HEK293 (cell line): ENCODE results near the gene HSD17B8.
A peak's percentile ranks its signal among the peaks of the same experiment; 100 is the strongest.

Source experiments
- BCL11B ChIP-seq: fragments of 450-650 bp; formaldehyde crosslinking; IDR thresholded peaks from 2 replicates; pipeline ENCODE4 v1.5.1; 2016; ENCODE audit warnings: low read depth, missing biosample characterization, missing genetic modification characterization
- BCL6B ChIP-seq: fragments of 450-650 bp; formaldehyde crosslinking; IDR thresholded peaks from 2 replicates; pipeline ENCODE4 v1.5.1; 2017; ENCODE audit warnings: missing biosample characterization, missing genetic modification characterization
- CTCF ChIP-seq: fragments of 450-650 bp; formaldehyde crosslinking; IDR thresholded peaks from 2 replicates; pipeline ENCODE4 v1.5.1; 2016; ENCODE audit warnings: missing biosample characterization, missing genetic modification characterization
- GFI1B ChIP-seq: fragments of 450-650 bp; formaldehyde crosslinking; IDR thresholded peaks from 2 replicates; pipeline ENCODE4 v1.5.1; 2016; ENCODE audit warnings: missing biosample characterization, missing genetic modification characterization
- KLF8 ChIP-seq: fragments of 450-650 bp; formaldehyde crosslinking; IDR thresholded peaks from 2 replicates; pipeline ENCODE4 v1.5.1; 2016; ENCODE audit warnings: missing biosample characterization, missing genetic modification characterization
- MYNN ChIP-seq: fragments of 450-650 bp; formaldehyde crosslinking; IDR thresholded peaks from 2 replicates; pipeline ENCODE4 v1.5.1; 2016; ENCODE audit warnings: missing biosample characterization, missing genetic modification characterization, borderline replicate concordance
- PRDM6 ChIP-seq: fragments of 450-650 bp; formaldehyde crosslinking; IDR thresholded peaks from 2 replicates; pipeline ENCODE4 v1.5.1; 2017; ENCODE audit warnings: missing biosample characterization, missing genetic modification characterization
- SP2 ChIP-seq: fragments of 450-650 bp; formaldehyde crosslinking; IDR thresholded peaks from 2 replicates; pipeline ENCODE4 v1.5.1; 2016; ENCODE audit warnings: missing biosample characterization, missing genetic modification characterization
- WT1 ChIP-seq: fragments of 450-650 bp; formaldehyde crosslinking; IDR thresholded peaks from 2 replicates; pipeline ENCODE4 v1.5.1; 2016; ENCODE audit warnings: missing biosample characterization, missing genetic modification characterization
- ZBTB8A ChIP-seq: fragments of 450-650 bp; formaldehyde crosslinking; IDR thresholded peaks from 2 replicates; pipeline ENCODE4 v1.5.1; 2016; ENCODE audit warnings: missing biosample characterization, missing genetic modification characterization
- ZIC2 ChIP-seq: fragments of 450-650 bp; formaldehyde crosslinking; IDR thresholded peaks from 2 replicates; pipeline ENCODE4 v1.5.1; 2016; ENCODE audit warnings: missing biosample characterization, missing genetic modification characterization
- ZNF114 ChIP-seq: fragments of 450-650 bp; formaldehyde crosslinking; IDR thresholded peaks from 2 replicates; pipeline ENCODE4 v1.5.0; 2017; ENCODE audit warnings: missing biosample characterization, missing genetic modification characterization
- ZNF174 ChIP-seq: fragments of 450-650 bp; formaldehyde crosslinking; IDR thresholded peaks from 2 replicates; pipeline ENCODE4 v1.5.0; 2017; ENCODE audit warnings: missing biosample characterization, mild to moderate bottlenecking, missing genetic modification characterization
- ZNF184 ChIP-seq: fragments of 450-650 bp; IDR thresholded peaks from 2 replicates; pipeline ENCODE4 v1.5.1; 2018; ENCODE audit warnings: missing biosample characterization, mild to moderate bottlenecking, missing genetic modification characterization
- ZNF211 ChIP-seq: fragments of 450-650 bp; formaldehyde crosslinking; IDR thresholded peaks from 2 replicates; pipeline ENCODE4 v1.5.1; 2016; ENCODE audit warnings: low read depth, missing biosample characterization, missing genetic modification characterization
- ZNF23 ChIP-seq: fragments of 450-650 bp; formaldehyde crosslinking; IDR thresholded peaks from 2 replicates; pipeline ENCODE4 v1.5.1; 2016; ENCODE audit warnings: missing biosample characterization, missing genetic modification characterization, borderline replicate concordance
- ZNF24 ChIP-seq: fragments of 450-650 bp; formaldehyde crosslinking; IDR thresholded peaks from 2 replicates; pipeline ENCODE4 v1.5.1; 2016; ENCODE audit warnings: missing biosample characterization, missing genetic modification characterization
- ZNF292 ChIP-seq: fragments of 450-650 bp; formaldehyde crosslinking; IDR thresholded peaks from 2 replicates; pipeline ENCODE4 v1.5.1; 2016; ENCODE audit warnings: low read depth, missing biosample characterization, missing genetic modification characterization, borderline replicate concordance
- ZNF341 ChIP-seq: fragments of 450-650 bp; formaldehyde crosslinking; IDR thresholded peaks from 2 replicates; pipeline ENCODE4; 2016; ENCODE audit warnings: low read depth, missing biosample characterization, missing genetic modification characterization
- ZNF394 ChIP-seq: fragments of 450-650 bp; formaldehyde crosslinking; IDR thresholded peaks from 2 replicates; pipeline ENCODE4 v1.5.1; 2016; ENCODE audit warnings: missing biosample characterization, missing genetic modification characterization, mild to moderate bottlenecking, moderate library complexity, borderline replicate concordance
- ZNF426 ChIP-seq: fragments of 450-650 bp; formaldehyde crosslinking; IDR thresholded peaks from 2 replicates; pipeline ENCODE4 v1.5.1; 2017; ENCODE audit warnings: missing biosample characterization, missing genetic modification characterization, mild to moderate bottlenecking, inconsistent platforms, moderate library complexity
- ZNF473 ChIP-seq: fragments of 450-650 bp; formaldehyde crosslinking; IDR thresholded peaks from 2 replicates; pipeline ENCODE4 v1.5.1; 2017; ENCODE audit warnings: missing biosample characterization, missing genetic modification characterization
- ZNF555 ChIP-seq: fragments of 450-650 bp; formaldehyde crosslinking; conservative IDR thresholded peaks from 2 replicates; pipeline ENCODE4 v1.5.1; 2017; ENCODE audit warnings: missing biosample characterization, mild to moderate bottlenecking, missing genetic modification characterization, inconsistent platforms
- ZNF768 ChIP-seq: fragments of 450-650 bp; formaldehyde crosslinking; IDR thresholded peaks from 2 replicates; pipeline ENCODE4 v1.5.1; 2018; ENCODE audit warnings: missing biosample characterization, mild to moderate bottlenecking, missing genetic modification characterization
- ZNF785 ChIP-seq: fragments of 450-650 bp; formaldehyde crosslinking; IDR thresholded peaks from 2 replicates; pipeline ENCODE4 v1.5.1; 2016; ENCODE audit warnings: missing biosample characterization, missing genetic modification characterization
- TF ChIP-seq, protein P1 (sequence below): fragments of 450-650 bp; formaldehyde crosslinking; optimal IDR thresholded peaks from 2 replicates; pipeline ENCODE3; 2016; ENCODE audit warnings: missing biosample characterization, mild to moderate bottlenecking, missing genetic modification characterization
- TF ChIP-seq, protein P2 (sequence below): fragments of 450-650 bp; formaldehyde crosslinking; IDR thresholded peaks from 2 replicates; pipeline ENCODE4 v1.5.1; 2016; ENCODE audit warnings: missing biosample characterization, missing genetic modification characterization
- TF ChIP-seq, protein P3 (sequence below): fragments of 450-650 bp; formaldehyde crosslinking; IDR thresholded peaks from 2 replicates; pipeline ENCODE4 v1.5.1; 2016; ENCODE audit warnings: missing biosample characterization, missing genetic modification characterization

HSD17B8 gene

DNA sequence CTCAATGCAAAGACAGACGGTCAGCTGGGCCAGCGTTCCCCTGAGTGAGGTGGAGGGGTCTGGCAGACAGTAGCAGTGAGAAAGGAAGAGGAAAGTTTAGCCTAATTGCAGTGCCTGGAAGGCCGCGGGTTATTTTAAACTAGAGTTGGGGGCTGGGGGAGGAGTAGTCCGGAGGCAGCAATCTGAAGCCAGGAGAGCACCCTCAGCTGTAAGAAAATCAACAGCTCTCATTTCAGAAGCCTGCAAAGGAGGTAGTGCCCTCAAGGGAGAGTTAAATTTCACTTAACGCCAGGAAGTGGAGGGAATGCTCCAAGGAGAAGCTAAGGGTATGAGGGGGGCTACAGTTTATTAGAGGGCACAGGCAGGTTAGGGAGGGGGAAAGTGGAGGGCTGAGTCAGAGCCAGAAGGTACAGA is 30.8 kb downstream of the HSD17B8 start (continued):
- TF ChIP-seq ZNF292 (tag by site-specific recombination) (no peak), ZNF24 (no peak), ZNF785 (no peak), BCL6B (tag by site-specific recombination) (no peak), ZNF341 (tag by site-specific recombination) (0 out of 2 replicates have a peak, but pooled peaks have one; percentile 8), ZNF768 (tag by site-specific recombination) (no peak), ZNF394 (tag by site-specific recombination) (no peak), ZNF184 (tag by site-specific recombination) (no peak), ZNF174 (tag by site-specific recombination) (no peak), SP2 (tag by site-specific recombination) (no peak), MYNN (no peak), GFI1B (tag by site-specific recombination) (no peak), ZBTB8A (tag by site-specific recombination) (no peak), ZNF114 (tag by site-specific recombination) (no peak), ZNF426 (no peak), BCL11B (tag by site-specific recombination) (no peak), KLF8 (tag by site-specific recombination) (no peak), WT1 (tag by site-specific recombination) (no peak), ZNF473 (tag by site-specific recombination) (no peak), CTCF (no peak), ZNF211 (tag by site-specific recombination) (no peak), ZNF555 (tag by site-specific recombination) (no peak), PRDM6 (no peak), ZIC2 (tag by site-specific recombination) (no peak), ZNF23 (tag by site-specific recombination) (no peak)
- TF ChIP-seq, protein P1, sequence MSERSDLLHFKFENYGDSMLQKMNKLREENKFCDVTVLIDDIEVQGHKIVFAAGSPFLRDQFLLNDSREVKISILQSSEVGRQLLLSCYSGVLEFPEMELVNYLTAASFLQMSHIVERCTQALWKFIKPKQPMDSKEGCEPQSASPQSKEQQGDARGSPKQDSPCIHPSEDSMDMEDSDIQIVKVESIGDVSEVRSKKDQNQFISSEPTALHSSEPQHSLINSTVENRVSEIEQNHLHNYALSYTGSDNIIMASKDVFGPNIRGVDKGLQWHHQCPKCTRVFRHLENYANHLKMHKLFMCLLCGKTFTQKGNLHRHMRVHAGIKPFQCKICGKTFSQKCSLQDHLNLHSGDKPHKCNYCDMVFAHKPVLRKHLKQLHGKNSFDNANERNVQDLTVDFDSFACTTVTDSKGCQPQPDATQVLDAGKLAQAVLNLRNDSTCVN (tag by site-specific recombination): no peak
- TF ChIP-seq, protein P2, sequence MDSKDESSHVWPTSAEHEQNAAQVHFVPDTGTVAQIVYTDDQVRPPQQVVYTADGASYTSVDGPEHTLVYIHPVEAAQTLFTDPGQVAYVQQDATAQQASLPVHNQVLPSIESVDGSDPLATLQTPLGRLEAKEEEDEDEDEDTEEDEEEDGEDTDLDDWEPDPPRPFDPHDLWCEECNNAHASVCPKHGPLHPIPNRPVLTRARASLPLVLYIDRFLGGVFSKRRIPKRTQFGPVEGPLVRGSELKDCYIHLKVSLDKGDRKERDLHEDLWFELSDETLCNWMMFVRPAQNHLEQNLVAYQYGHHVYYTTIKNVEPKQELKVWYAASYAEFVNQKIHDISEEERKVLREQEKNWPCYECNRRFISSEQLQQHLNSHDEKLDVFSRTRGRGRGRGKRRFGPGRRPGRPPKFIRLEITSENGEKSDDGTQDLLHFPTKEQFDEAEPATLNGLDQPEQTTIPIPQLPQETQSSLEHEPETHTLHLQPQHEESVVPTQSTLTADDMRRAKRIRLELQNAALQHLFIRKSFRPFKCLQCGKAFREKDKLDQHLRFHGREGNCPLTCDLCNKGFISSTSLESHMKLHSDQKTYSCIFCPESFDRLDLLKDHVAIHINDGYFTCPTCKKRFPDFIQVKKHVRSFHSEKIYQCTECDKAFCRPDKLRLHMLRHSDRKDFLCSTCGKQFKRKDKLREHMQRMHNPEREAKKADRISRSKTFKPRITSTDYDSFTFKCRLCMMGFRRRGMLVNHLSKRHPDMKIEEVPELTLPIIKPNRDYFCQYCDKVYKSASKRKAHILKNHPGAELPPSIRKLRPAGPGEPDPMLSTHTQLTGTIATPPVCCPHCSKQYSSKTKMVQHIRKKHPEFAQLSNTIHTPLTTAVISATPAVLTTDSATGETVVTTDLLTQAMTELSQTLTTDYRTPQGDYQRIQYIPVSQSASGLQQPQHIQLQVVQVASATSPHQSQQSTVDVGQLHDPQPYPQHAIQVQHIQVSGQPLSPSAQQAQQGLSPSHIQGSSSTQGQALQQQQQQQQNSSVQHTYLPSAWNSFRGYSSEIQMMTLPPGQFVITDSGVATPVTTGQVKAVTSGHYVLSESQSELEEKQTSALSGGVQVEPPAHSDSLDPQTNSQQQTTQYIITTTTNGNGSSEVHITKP (tag by site-specific recombination): peak; percentile 76
- TF ChIP-seq, protein P3, sequence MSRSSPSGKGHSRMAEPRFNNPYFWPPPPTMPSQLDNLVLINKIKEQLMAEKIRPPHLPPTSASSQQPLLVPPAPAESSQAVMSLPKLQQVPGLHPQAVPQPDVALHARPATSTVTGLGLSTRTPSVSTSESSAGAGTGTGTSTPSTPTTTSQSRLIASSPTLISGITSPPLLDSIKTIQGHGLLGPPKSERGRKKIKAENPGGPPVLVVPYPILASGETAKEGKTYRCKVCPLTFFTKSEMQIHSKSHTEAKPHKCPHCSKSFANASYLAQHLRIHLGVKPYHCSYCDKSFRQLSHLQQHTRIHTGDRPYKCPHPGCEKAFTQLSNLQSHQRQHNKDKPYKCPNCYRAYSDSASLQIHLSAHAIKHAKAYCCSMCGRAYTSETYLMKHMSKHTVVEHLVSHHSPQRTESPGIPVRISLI: no peak
